Measurements from ENCODE around the gene WDTC1. TPM values are rescaled to one million over a fixed set of nuclear protein-coding genes. Genes with fewer than 3 reads are reported as not detected.

WDTC1 gene
- total RNA-seq, 2 donors from 2014 or later, result 22.7 to 28.3 TPM

GRCh38 chr1:27303509-27303908 lies 69.1 kb downstream of the WDTC1 start:
- H3K27ac ChIP-seq, result no peak overlapping the region
- no peak overlapping the region for H3K4me3 ChIP-seq
- 90 to 93% methylated on average over 15 of the region's 15 CpGs for WGBS, 2 donors
- H3K27me3 ChIP-seq, result no peaks in the 10 kb centered on the region
- intact Hi-C loops (cut with DNase I), result no loop called here
- no peaks in the 10 kb centered on the region for H3K4me1 ChIP-seq
- H3K9me3 ChIP-seq, result no peaks in the 10 kb centered on the region
- DNase-seq (no peak), ATAC-seq (no peak)
- H3K36me3 ChIP-seq (replicated peaks in 1 of 2; ENCODE audit: insufficient read depth in 1 of 2, low read depth in 2 of 2), result peaks cover 0 to 9% of the 10 kb centered on the region in 2 donors
- TF ChIP-seq POLR2A (IDR thresholded peaks at IDR 0.05), result no peak
- no peak for TF ChIP-seq CTCF (IDR thresholded peaks at IDR 0.05)

DNA sequence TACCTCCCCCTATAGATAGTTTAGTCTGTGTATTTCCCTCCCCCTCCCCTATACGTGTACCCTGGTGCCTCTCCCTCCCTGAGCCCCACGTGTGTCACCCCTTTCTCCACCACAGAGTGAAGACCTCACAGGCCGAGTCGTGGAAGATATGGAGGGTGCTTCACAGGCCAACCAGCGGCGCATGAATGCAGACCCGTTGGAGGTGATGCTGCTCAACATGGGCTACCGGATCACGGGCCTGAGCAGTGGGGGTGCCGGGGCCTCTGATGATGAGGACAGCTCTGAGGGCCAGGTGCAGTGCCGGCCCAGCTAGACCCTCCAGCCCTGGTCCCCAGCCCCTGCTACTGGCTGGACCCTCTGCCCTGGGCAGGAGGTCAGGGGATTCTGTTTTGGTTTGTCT lies 71.6 kb downstream of the WDTC1 start:
- WGBS, 2 donors, result 80 to 90% methylated on average over 7 to 11 of the region's 11 CpGs
- Histone ChIP-seq H3K27me3 (no peaks in the 10 kb centered on the region), H3K36me3 (replicated peaks in 1 of 2; ENCODE audit: insufficient read depth in 1 of 2, low read depth in 2 of 2) (peaks cover 0 to 7% of the 10 kb centered on the region in 2 donors), H3K4me3 (no peak overlapping the region), H3K9me3 (no peaks in the 10 kb centered on the region), H3K4me1 (no peaks in the 10 kb centered on the region), H3K27ac (no peak overlapping the region)
- DNase-seq (no peak), ATAC-seq (no peak)
- TF ChIP-seq POLR2A (IDR thresholded peaks at IDR 0.05) (no peak), CTCF (IDR thresholded peaks at IDR 0.05) (no peak)
- intact Hi-C loops (cut with DNase I), result no loop called here

GRCh38 chr1:27306892-27307761 lies 72.7 kb downstream of the WDTC1 start:
- DNase-seq (no peak), ATAC-seq (peak; percentile 15)
- 87 to 88% methylated on average over 8 to 11 of the region's 11 CpGs for whole genome bisulfite sequencing, 2 donors
- Histone ChIP-seq H3K36me3 (replicated peaks in 1 of 2; ENCODE audit: insufficient read depth in 1 of 2, low read depth in 2 of 2) (peaks cover 0 to 7% of the 10 kb centered on the region in 2 donors), H3K27me3 (no peaks in the 10 kb centered on the region), H3K4me3 (no peak overlapping the region), H3K4me1 (no peaks in the 10 kb centered on the region), H3K27ac (no peak overlapping the region), H3K9me3 (no peaks in the 10 kb centered on the region)
- no peak for TF ChIP-seq CTCF (IDR thresholded peaks at IDR 0.05)
- TF ChIP-seq POLR2A (IDR thresholded peaks at IDR 0.05), result no peak
- intact Hi-C loops (cut with DNase I), result no loop called here

GRCh38 chr1:27307874-27308598 lies 73.6 kb downstream of the WDTC1 start:
- WGBS, 2 donors, result 88 to 89% methylated on average over 6 of the region's 6 CpGs
- intact Hi-C loops (cut with DNase I), result no loop called here

More at GRCh38 chr1:27307874-27308598, 73.6 kb downstream of the WDTC1 start:
- peaks cover 0 to 7% of the 10 kb centered on the region in 2 donors for H3K36me3 ChIP-seq (replicated peaks in 1 of 2; ENCODE audit: insufficient read depth in 1 of 2, low read depth in 2 of 2)
- no peaks in the 10 kb centered on the region for H3K4me1 ChIP-seq
- no peak overlapping the region for H3K27ac ChIP-seq
- no peaks in the 10 kb centered on the region for H3K9me3 ChIP-seq
- no peaks in the 10 kb centered on the region for H3K27me3 ChIP-seq
- ATAC-seq (no peak), DNase-seq (no peak)
- H3K4me3 ChIP-seq, result no peak overlapping the region
- TF ChIP-seq CTCF (IDR thresholded peaks at IDR 0.05) (no peak), POLR2A (IDR thresholded peaks at IDR 0.05) (no peak)

Measured in body of pancreas (tissue), 4 donors.